Astrocyte (in vitro differentiated cells and primary cell): ENCODE measurements around the gene SUMO3.

Experiments
- EZH2 ChIP-seq: IDR thresholded peaks from 2 replicates; pipeline ENCODE4 v1.6.1; 2012; ENCODE audit warnings: mild to moderate bottlenecking, low read length, inconsistent platforms; ENCODE audit not compliant: insufficient read depth
- TF ChIP-seq, protein P1 (sequence below): IDR thresholded peaks from 2 replicates; pipeline ENCODE4 v1.5.1; 2011; ENCODE audit warnings: low read depth, mild to moderate bottlenecking, inconsistent platforms, low read length, moderate library complexity; ENCODE audit not compliant: insufficient read depth

DNA sequence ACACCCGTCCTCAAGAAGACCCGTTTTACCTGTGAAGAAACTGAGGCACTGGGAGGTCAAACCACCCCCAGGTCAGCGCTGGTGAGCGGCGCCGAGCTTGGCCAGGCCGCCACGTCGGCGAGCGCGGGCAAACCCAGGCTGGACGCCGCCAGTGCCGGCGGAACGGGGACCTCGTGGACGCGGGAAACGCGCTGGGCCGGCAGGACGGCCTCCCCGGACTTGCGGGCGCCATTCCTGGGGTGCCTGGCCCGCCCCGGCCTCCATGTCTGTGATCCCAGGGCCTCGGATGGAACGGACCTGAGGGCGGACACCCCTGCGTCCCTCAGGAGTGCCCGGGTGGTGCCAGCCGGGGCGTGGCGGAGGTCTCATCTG, 764 bp upstream of the SUMO3 start:
- TF ChIP-seq, protein P1, sequence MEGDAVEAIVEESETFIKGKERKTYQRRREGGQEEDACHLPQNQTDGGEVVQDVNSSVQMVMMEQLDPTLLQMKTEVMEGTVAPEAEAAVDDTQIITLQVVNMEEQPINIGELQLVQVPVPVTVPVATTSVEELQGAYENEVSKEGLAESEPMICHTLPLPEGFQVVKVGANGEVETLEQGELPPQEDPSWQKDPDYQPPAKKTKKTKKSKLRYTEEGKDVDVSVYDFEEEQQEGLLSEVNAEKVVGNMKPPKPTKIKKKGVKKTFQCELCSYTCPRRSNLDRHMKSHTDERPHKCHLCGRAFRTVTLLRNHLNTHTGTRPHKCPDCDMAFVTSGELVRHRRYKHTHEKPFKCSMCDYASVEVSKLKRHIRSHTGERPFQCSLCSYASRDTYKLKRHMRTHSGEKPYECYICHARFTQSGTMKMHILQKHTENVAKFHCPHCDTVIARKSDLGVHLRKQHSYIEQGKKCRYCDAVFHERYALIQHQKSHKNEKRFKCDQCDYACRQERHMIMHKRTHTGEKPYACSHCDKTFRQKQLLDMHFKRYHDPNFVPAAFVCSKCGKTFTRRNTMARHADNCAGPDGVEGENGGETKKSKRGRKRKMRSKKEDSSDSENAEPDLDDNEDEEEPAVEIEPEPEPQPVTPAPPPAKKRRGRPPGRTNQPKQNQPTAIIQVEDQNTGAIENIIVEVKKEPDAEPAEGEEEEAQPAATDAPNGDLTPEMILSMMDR = no peak
- TF ChIP-seq EZH2 = no peak
